Activated T-cell treated with anti-CD3 and anti-CD28 coated beads, Interleukin-2, amount 50 U/mL, for 4 hours (primary cell): ENCODE results near the gene RANBP6. TPM values are rescaled to one million over a fixed set of nuclear protein-coding genes. Genes with fewer than 3 reads are reported as not detected.
"Not testable (repeated sequence)": the region's sequence is repeated elsewhere in the genome, so short reads cannot be mapped to it uniquely, and the experiment has no call there.

ENCODE experiments used
- ATAC-seq, 2 donors: fragments of 200-7000 bp; cut with Tn5 transposase; one replicate each; pipeline ENCODE4 v1.10.0; 2021
- DNase-seq: peaks from one replicate; pipeline ENCODE4 v3.0.0-alpha.2; 2020
- H3K27me3 Mint-ChIP-seq: one replicate; pipeline ENCODE4 v1.8.0; 2021; ENCODE audit warnings: low read depth, mixed read lengths
- H3K36me3 Mint-ChIP-seq: one replicate; pipeline ENCODE4 v1.8.0; 2022; ENCODE audit warnings: mixed read lengths; ENCODE audit not compliant: insufficient read depth
- H3K4me1 Mint-ChIP-seq: one replicate; pipeline ENCODE4 v1.8.0; 2021; ENCODE audit warnings: low read depth, mixed read lengths
- H3K4me3 Mint-ChIP-seq: one replicate; pipeline ENCODE4 v1.8.0; 2021; ENCODE audit warnings: mild to moderate bottlenecking, moderate library complexity, mixed read lengths
- H3K9me3 Mint-ChIP-seq: one replicate; pipeline ENCODE4 v1.8.0; 2021; ENCODE audit warnings: mixed read lengths
- total RNA-seq, 3 donors: library from RNA; stranded (reverse); gene quantifications; one replicate each; pipeline ENCODE4 v1.2.1, GENCODE V29; 2021

Gene RANBP6
- 10 to 100 TPM; 19.3 to 20.6 (median 20.0) TPM for total RNA-seq

- Mint-ChIP-seq H3K36me3 (peaks cover 38% of the 10 kb centered on the region), H3K4me1 (peaks cover 35% of the 10 kb centered on the region), H3K9me3 (peaks cover 10% of the 10 kb centered on the region), H3K4me3 (peak within 1 kb of the TSS; percentile 98), H3K27me3 (no peaks in the 10 kb centered on the region)
- ATAC-seq: peak; percentile 98 to 99
- DNase-seq: peak; percentile 87
Measured at GRCh38 chr9:6015278-6016157, at the start of gene RANBP6. TSS of gene RANBP6 (minus strand) at chr9:6015624. CDS start at chr9:6015607, 17 bp downstream.

- not testable (repeated sequence) for H3K36me3 Mint-ChIP-seq, DNase-seq, ATAC-seq, H3K9me3 Mint-ChIP-seq, H3K4me3 Mint-ChIP-seq, H3K4me1 Mint-ChIP-seq
- peaks cover 21% of the 10 kb centered on the region for H3K27me3 Mint-ChIP-seq
Measured at GRCh38 chr9:6063146-6063545, 47.7 kb upstream of the RANBP6 start.

DNA sequence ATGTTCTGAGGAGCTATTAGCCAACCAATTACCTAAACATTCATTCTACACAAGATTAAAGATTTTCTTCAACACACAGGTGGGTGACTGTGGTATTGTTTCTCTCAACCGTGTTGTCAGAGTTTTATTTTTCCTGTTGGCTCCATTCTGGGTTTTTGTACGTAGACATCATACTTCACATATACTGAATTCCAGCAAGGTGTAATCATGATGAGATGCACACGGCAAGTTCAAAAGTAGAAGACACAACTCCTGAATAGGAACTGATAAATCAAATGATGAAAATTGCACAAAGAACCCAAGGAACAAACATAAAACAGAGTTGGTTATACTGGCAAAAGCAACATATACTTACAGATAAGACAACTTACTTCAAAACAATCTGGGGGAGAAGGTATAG lies 40.2 kb upstream of the RANBP6 start:
- Mint-ChIP-seq H3K36me3 (no peaks in the 10 kb centered on the region), H3K4me3 (no peak overlapping the region), H3K27me3 (peaks cover 7% of the 10 kb centered on the region), H3K4me1 (no peaks in the 10 kb centered on the region), H3K9me3 (peaks cover 3% of the 10 kb centered on the region)
- no peak for ATAC-seq
- DNase-seq: no peak

- peaks cover 3% of the 10 kb centered on the region for H3K9me3 Mint-ChIP-seq
- H3K4me3 Mint-ChIP-seq: no peak overlapping the region
- no peaks in the 10 kb centered on the region for H3K4me1 Mint-ChIP-seq
- no peak for DNase-seq
- ATAC-seq: peak; percentile 34 to 63
- no peaks in the 10 kb centered on the region for H3K36me3 Mint-ChIP-seq
- H3K27me3 Mint-ChIP-seq: peaks cover 6% of the 10 kb centered on the region
Measured at GRCh38 chr9:6055216-6055615, 39.8 kb upstream of the RANBP6 start.

DNA sequence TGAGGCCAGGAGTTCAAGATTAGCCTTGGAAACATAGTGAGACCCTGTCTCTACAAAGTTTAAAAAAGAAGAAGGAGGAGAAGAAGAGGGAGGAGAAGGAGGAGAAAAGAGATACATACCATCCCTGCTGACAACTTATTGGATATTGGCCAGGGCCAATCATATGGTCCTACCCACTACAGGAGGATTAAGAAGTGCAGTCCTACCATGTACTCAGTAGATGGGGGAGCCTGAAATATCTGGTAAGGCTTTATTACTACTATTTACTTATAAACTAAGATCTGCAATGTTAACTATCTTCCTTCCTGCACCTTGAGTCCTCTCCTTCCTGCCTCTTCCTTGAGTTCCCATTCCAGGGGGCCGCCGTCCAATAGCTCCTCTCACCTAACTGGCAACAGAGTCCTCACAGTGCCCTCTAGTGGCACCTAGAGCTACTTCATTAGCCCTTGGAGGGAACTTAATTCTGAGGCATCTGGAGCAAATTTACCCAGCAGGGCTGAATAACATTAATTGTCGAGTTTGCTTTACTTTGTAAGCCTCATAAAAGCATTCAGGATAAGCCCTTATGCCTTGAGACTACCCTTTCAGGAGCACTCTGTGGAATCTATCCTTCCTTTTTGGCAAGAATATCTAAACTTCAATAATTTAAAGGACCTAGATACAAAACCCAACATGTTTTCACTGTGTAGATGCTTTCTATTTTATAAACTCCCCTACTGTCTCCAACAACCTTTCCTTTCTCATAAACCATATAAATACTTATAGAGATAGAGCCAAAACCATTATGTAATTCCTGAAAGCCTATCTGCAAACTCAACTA lies 39.1 kb upstream of the RANBP6 start:
- peak; percentile 73 to 81 for ATAC-seq
- Mint-ChIP-seq H3K4me1 (peaks cover 4% of the 10 kb centered on the region), H3K36me3 (no peaks in the 10 kb centered on the region), H3K27me3 (peaks cover 2% of the 10 kb centered on the region), H3K9me3 (peaks cover 3% of the 10 kb centered on the region), H3K4me3 (no peak overlapping the region)
- peak; percentile 39 for DNase-seq

DNA sequence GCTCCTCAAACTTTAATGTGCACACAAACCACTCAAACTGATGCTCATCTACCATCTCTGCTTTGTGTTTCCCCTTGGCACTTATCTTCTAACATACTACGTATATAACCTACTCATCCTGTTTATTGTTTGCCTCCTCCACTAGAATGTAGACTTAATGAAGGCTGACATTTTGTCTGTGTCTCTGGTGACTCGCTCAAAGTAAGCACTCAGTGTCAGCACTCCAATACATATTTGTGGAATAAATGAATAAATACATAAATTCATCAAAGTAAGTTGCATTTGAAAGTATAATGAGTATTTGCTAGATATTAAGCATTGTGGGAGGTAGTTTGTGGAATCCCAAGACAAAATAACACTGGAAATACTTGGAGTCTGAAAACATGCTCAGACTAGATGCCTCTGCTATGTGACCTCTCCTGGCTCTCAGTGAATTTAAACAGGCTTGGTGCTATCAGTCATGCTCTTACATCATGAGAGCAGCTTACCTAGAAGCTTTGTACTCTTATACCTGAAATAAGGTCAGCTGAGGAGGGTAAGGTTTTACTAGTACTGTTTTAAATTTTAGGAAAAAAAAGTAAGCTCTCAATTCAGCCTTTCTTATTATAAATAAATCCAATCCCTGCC lies 37.0 kb upstream of the RANBP6 start:
- Mint-ChIP-seq H3K36me3 (no peaks in the 10 kb centered on the region), H3K4me3 (no peak overlapping the region)
- no peak for ATAC-seq

GRCh38 chr9:6051511-6051950 lies 36.1 kb upstream of the RANBP6 start:
- ATAC-seq (no peak), DNase-seq (no peak)
- H3K36me3 Mint-ChIP-seq: no peaks in the 10 kb centered on the region
- H3K9me3 Mint-ChIP-seq: no peaks in the 10 kb centered on the region
- peaks cover 3% of the 10 kb centered on the region for H3K27me3 Mint-ChIP-seq
- H3K4me1 Mint-ChIP-seq: peaks cover 4% of the 10 kb centered on the region
- H3K4me3 Mint-ChIP-seq: no peak overlapping the region

More for the DNA sequence above, 37.0 kb upstream of the RANBP6 start:
- H3K9me3 Mint-ChIP-seq: no peaks in the 10 kb centered on the region
- H3K4me1 Mint-ChIP-seq: peaks cover 4% of the 10 kb centered on the region
- peaks cover 3% of the 10 kb centered on the region for H3K27me3 Mint-ChIP-seq
- no peak for DNase-seq

- H3K36me3 Mint-ChIP-seq: no peaks in the 10 kb centered on the region
- no peaks in the 10 kb centered on the region for H3K9me3 Mint-ChIP-seq
Measured at GRCh38 chr9:6049798-6050197, 34.4 kb upstream of the RANBP6 start.

GRCh38 chr9:6048039-6048438 lies 32.6 kb upstream of the RANBP6 start:
- Mint-ChIP-seq H3K27me3 (peaks cover 6% of the 10 kb centered on the region), H3K9me3 (no peaks in the 10 kb centered on the region), H3K4me1 (peaks cover 4% of the 10 kb centered on the region), H3K36me3 (no peaks in the 10 kb centered on the region), H3K4me3 (no peak overlapping the region)
- no peak for DNase-seq
- ATAC-seq: no peak

More at GRCh38 chr9:6049798-6050197, 34.4 kb upstream of the RANBP6 start:
- Mint-ChIP-seq H3K27me3 (peaks cover 6% of the 10 kb centered on the region), H3K4me3 (no peak overlapping the region), H3K4me1 (peaks cover 4% of the 10 kb centered on the region)
- DNase-seq (no peak), ATAC-seq (peak; percentile 49 to 59)

DNA sequence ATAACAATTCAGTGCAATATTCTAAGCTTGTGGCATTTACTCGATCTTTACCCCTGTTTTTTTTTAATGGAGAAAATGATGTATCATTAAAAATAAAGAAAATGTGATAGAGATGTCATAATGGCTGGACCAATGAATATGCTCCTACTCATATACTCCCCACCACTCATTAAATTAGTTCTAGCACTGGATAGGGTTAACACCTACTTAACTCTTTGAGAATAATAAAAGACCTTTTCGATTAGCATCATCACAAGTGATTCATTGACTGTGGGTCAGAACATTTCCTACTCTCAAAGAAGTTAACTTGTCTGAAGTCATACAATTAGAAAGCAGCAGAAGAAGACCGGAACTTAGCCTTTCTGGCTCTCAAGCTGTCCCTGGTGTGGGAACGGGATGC lies 31.6 kb upstream of the RANBP6 start:
- Mint-ChIP-seq H3K4me1 (peaks cover 4% of the 10 kb centered on the region), H3K36me3 (no peaks in the 10 kb centered on the region), H3K27me3 (peaks cover 8% of the 10 kb centered on the region), H3K9me3 (no peaks in the 10 kb centered on the region), H3K4me3 (no peak overlapping the region)
- DNase-seq (no peak), ATAC-seq (no peak)

GRCh38 chr9:6045364-6045763 lies 29.9 kb upstream of the RANBP6 start:
- Mint-ChIP-seq H3K9me3 (no peaks in the 10 kb centered on the region), H3K27me3 (peaks cover 11% of the 10 kb centered on the region), H3K4me3 (no peak overlapping the region), H3K4me1 (peaks cover 4% of the 10 kb centered on the region), H3K36me3 (no peaks in the 10 kb centered on the region)
- DNase-seq: no peak
- ATAC-seq: no peak

- Mint-ChIP-seq H3K36me3 (no peaks in the 10 kb centered on the region), H3K27me3 (peaks cover 5% of the 10 kb centered on the region), H3K4me3 (no peak overlapping the region), H3K9me3 (no peaks in the 10 kb centered on the region), H3K4me1 (no peaks in the 10 kb centered on the region)
- DNase-seq (no peak), ATAC-seq (no peak)
Measured at GRCh38 chr9:6040077-6040476, 24.7 kb upstream of the RANBP6 start.

DNA sequence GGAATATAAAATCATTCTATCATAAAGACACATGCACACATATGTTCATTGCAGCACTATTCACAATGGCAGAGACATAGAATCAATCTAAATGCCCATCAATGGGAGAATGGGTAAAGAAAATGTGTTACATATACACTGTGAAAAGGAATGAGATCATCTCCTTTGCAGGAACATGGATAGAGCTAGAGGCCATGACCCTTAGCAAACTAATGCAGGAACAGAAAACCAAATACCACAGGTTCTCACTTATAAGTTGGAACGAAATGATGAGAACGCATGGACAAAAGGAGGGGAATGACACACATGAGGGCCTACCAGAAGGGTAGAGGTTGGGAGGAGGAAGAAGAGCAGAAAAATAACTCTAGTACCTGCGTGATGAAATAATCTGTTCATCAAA lies 21.0 kb upstream of the RANBP6 start:
- no peak for DNase-seq
- Mint-ChIP-seq H3K4me3 (no peak overlapping the region), H3K9me3 (no peaks in the 10 kb centered on the region), H3K36me3 (no peaks in the 10 kb centered on the region), H3K27me3 (peaks cover 4% of the 10 kb centered on the region), H3K4me1 (no peaks in the 10 kb centered on the region)
- no peak for ATAC-seq

- ATAC-seq (peak; percentile 37 to 46), DNase-seq (no peak)
- Mint-ChIP-seq H3K9me3 (no peaks in the 10 kb centered on the region), H3K36me3 (no peaks in the 10 kb centered on the region), H3K27me3 (peaks cover 7% of the 10 kb centered on the region), H3K4me1 (no peaks in the 10 kb centered on the region), H3K4me3 (no peak overlapping the region)
Measured at GRCh38 chr9:6034954-6035353, 19.5 kb upstream of the RANBP6 start.
